HT1080 (cell line): ENCODE results near the gene OR52K1. TPM values are rescaled to one million over a fixed set of nuclear protein-coding genes. Genes with fewer than 3 reads are reported as not detected.
A peak's percentile ranks its signal among the peaks of the same experiment; 100 is the strongest.

Experiments used
- DNase-seq: peaks from one replicate; pipeline ENCODE4 v3.0.0-alpha.2; 2015; ENCODE audit warnings: low read depth
- polyA plus RNA-seq, 2 experiments: library from polyadenylated mRNA; depleted of rRNA; stranded (reverse); fragments of >200 nt; gene quantifications; 2 replicates each; pipeline ENCODE4 v1.2.3, GENCODE V29; 2015
- total RNA-seq: library from RNA; depleted of rRNA; stranded (reverse); fragments of >200 nt; shearing (Covaris generic); gene quantifications from 2 replicates; pipeline ENCODE4 v1.2.3, GENCODE V29; 2014; rRNA removed

OR52K1 gene
- total RNA-seq = not detected in 2 replicates
- not detected in 2 replicates for polyA plus RNA-seq (2015; cell fraction: cytosol; rRNA removed)
- polyA plus RNA-seq (2015; cell fraction: nucleus; rRNA removed) = 0.05 and 0.10 TPM in 2 replicates

GRCh38 chr11:4482445-4482844 lies at the start of gene OR52K1:
Gene OR52K1, plus strand, starts transcription at chr11:4482646. Its CDS starts 6,255 bp downstream, at chr11:4488901.
- no peak for DNase-seq

GRCh38 chr11:4433856-4434255 lies 48.6 kb upstream of the OR52K1 start:
- DNase-seq = no peak

GRCh38 chr11:4436411-4436810 lies 46.0 kb upstream of the OR52K1 start:
- no peak for DNase-seq

GRCh38 chr11:4441515-4441914 lies 40.9 kb upstream of the OR52K1 start:
- no peak for DNase-seq

GRCh38 chr11:4443232-4443891 lies 39.1 kb upstream of the OR52K1 start:
- DNase-seq = no peak

GRCh38 chr11:4448995-4449394 lies 33.5 kb upstream of the OR52K1 start, which contains the start of gene OR52K2:
Gene OR52K2, plus strand, starts transcription at chr11:4449295. Its CDS starts 45 bp downstream, at chr11:4449340.
- DNase-seq = no peak

GRCh38 chr11:4453118-4453517 lies 29.3 kb upstream of the OR52K1 start:
- no peak for DNase-seq

- no peak for DNase-seq
Observed at GRCh38 chr11:4454021-4454420, 28.4 kb upstream of the OR52K1 start.

GRCh38 chr11:4455419-4455818 lies 27.0 kb upstream of the OR52K1 start:
- no peak for DNase-seq

- DNase-seq = no peak
Observed at GRCh38 chr11:4459500-4459899, 22.9 kb upstream of the OR52K1 start.

GRCh38 chr11:4460151-4460550 lies 22.3 kb upstream of the OR52K1 start:
- no peak for DNase-seq

- peak; percentile 85 for DNase-seq
Observed at GRCh38 chr11:4464216-4465159, 18.0 kb upstream of the OR52K1 start.

GRCh38 chr11:4465407-4465806 lies 17.0 kb upstream of the OR52K1 start:
- DNase-seq = no peak

GRCh38 chr11:4466131-4466870 lies 16.1 kb upstream of the OR52K1 start:
- DNase-seq = no peak

- no peak for DNase-seq
Observed at GRCh38 chr11:4466871-4467442, 15.5 kb upstream of the OR52K1 start.

- no peak for DNase-seq
Observed at GRCh38 chr11:4467811-4468606, 14.4 kb upstream of the OR52K1 start.

- DNase-seq = no peak
Observed at GRCh38 chr11:4479644-4480043, 2.8 kb upstream of the OR52K1 start.

- peak; percentile 93 for DNase-seq
Observed at GRCh38 chr11:4480577-4481239, 1.7 kb upstream of the OR52K1 start.

GRCh38 chr11:4481240-4481582 lies 1.2 kb upstream of the OR52K1 start:
- no peak for DNase-seq

- no peak for DNase-seq
Observed at GRCh38 chr11:4484310-4484709, 1.9 kb downstream of the OR52K1 start.
